Keratinocyte (primary cell): ENCODE results near the gene WDR41. TPM values are rescaled to one million over a fixed set of nuclear protein-coding genes. Genes with fewer than 3 reads are reported as not detected.

Experiments
- DNase-seq: peaks from one replicate; pipeline ENCODE4 v3.0.0-alpha.2; 2011; ENCODE audit warnings: low read depth, missing footprints, low spot score
- FAIRE-seq: peaks from 2 replicates; lab custom pipeline; 2011; peaks lifted over from hg19 to GRCh38; lab: Jason Lieb, UNC
- H2AFZ ChIP-seq: 2 replicates; pipeline ENCODE4 v1.6.0; 2012; ENCODE audit warnings: low read length, control low read depth, inconsistent platforms; ENCODE audit not compliant: control insufficient read depth
- H3K27ac ChIP-seq: 2 replicates; pipeline ENCODE4 v1.5.1; 2011; ENCODE audit warnings: low read length; ENCODE audit not compliant: control insufficient read depth, insufficient read depth
- H3K27me3 ChIP-seq: 3 replicates; pipeline ENCODE4 v1.6.0; 2011; ENCODE audit warnings: low read length; ENCODE audit not compliant: control insufficient read depth, insufficient read depth; ENCODE audit errors: extremely low read depth
- H3K36me3 ChIP-seq, 2 experiments: 2 replicates in 1 of 2; 3 replicates in 1 of 2; pipeline ENCODE4 v1.5.1; 2011; ENCODE audit warnings: low read length in 2 of 2, mild to moderate bottlenecking in 1 of 2; ENCODE audit not compliant: control insufficient read depth in 2 of 2, insufficient read depth in 2 of 2; ENCODE audit errors: extremely low read depth in 1 of 2
- H3K4me1 ChIP-seq: 3 replicates; pipeline ENCODE4 v1.5.1; 2011; ENCODE audit warnings: low read length; ENCODE audit not compliant: control insufficient read depth, insufficient read depth; ENCODE audit errors: extremely low read depth
- H3K4me2 ChIP-seq: 3 replicates; pipeline ENCODE4 v1.6.0; 2011; ENCODE audit warnings: low read depth, low read length; ENCODE audit not compliant: control insufficient read depth, insufficient read depth; ENCODE audit errors: extremely low read depth
- H3K4me3 ChIP-seq, 3 experiments: fragments of 200-600 bp in 1 of 3; sonication (generic) in 1 of 3; 2 replicates in 2 of 3; 3 replicates in 1 of 3; pipeline ENCODE4 v1.5.1; 2011 to 2016; ENCODE audit warnings: low read length in 3 of 3, mild to moderate bottlenecking in 3 of 3, control low read depth in 2 of 3, inconsistent platforms in 1 of 3, low read depth in 1 of 3, mixed read lengths in 1 of 3, mixed run types in 1 of 3, moderate library complexity in 1 of 3; ENCODE audit not compliant: control insufficient read depth in 2 of 3, insufficient read depth in 2 of 3; ENCODE audit errors: extremely low read depth in 1 of 3
- H3K79me2 ChIP-seq: 2 replicates; pipeline ENCODE4 v1.6.0; 2012; ENCODE audit warnings: low read length; ENCODE audit not compliant: control insufficient read depth, insufficient read depth
- H3K9ac ChIP-seq: 3 replicates; pipeline ENCODE4 v1.6.0; 2011; ENCODE audit warnings: low read length; ENCODE audit not compliant: control insufficient read depth, insufficient read depth; ENCODE audit errors: extremely low read depth
- H3K9me1 ChIP-seq: 3 replicates; pipeline ENCODE4 v1.6.0; 2011; ENCODE audit warnings: low read length; ENCODE audit not compliant: control insufficient read depth, insufficient read depth; ENCODE audit errors: extremely low read depth
- H3K9me3 ChIP-seq: 2 replicates; pipeline ENCODE4 v1.5.1; 2012; ENCODE audit warnings: low read depth, low read length; ENCODE audit not compliant: control insufficient read depth
- H4K20me1 ChIP-seq: 3 replicates; pipeline ENCODE4 v1.6.0; 2011; ENCODE audit warnings: low read length; ENCODE audit not compliant: control insufficient read depth, insufficient read depth; ENCODE audit errors: extremely low read depth
- EZH2 ChIP-seq: IDR thresholded peaks from one replicate; pipeline ENCODE4 v1.6.1; 2012; ENCODE audit warnings: inconsistent platforms, mild to moderate bottlenecking, low read length, moderate library complexity
- dilution Hi-C: fragments of 300-500 bp; cut with MboI; formaldehyde crosslinking; loops from one replicate; pipeline ENCODE4 v1.7.0; 2020; ENCODE audit warnings: low sequenced_read_pairs; ENCODE audit not compliant: extremely low pct_ligation_motif_present
- polyA plus RNA-seq, 5 experiments: library from polyadenylated mRNA; depleted of rRNA in 3 of 5; stranded (reverse) in 3 of 5; stranded (forward) in 1 of 5; unstranded in 1 of 5; fragments of >200 nt; gene quantifications; 1 replicate in 1 of 5; 2 replicates in 3 of 5; 3 replicates in 1 of 5; pipeline versions ENCODE4 v1.2.1 to v1.2.3, GENCODE V29; 2011 to 2012; ENCODE audit warnings: missing spikeins in 2 of 5, low read depth in 1 of 5, low replicate concordance in 1 of 5
- TF ChIP-seq, protein P1 (sequence below), 3 experiments: IDR thresholded peaks in 1 of 3; conservative IDR thresholded peaks in 1 of 3; optimal IDR thresholded peaks in 1 of 3; 2 replicates in 2 of 3; 3 replicates in 1 of 3; pipeline versions ENCODE3 to v1.5.1; 2011; ENCODE audit warnings: low read length in 3 of 3, mild to moderate bottlenecking in 3 of 3, moderate library complexity in 2 of 3, control low read depth in 1 of 3, inconsistent platforms in 1 of 3; ENCODE audit not compliant: insufficient read depth in 2 of 3; ENCODE audit errors: extremely low read depth in 1 of 3

WDR41 gene
- polyA plus RNA-seq, 1 donor (not counting 4 experiments of a cell fraction or from before 2014, with no cell fraction given): 60.7 TPM

DNA sequence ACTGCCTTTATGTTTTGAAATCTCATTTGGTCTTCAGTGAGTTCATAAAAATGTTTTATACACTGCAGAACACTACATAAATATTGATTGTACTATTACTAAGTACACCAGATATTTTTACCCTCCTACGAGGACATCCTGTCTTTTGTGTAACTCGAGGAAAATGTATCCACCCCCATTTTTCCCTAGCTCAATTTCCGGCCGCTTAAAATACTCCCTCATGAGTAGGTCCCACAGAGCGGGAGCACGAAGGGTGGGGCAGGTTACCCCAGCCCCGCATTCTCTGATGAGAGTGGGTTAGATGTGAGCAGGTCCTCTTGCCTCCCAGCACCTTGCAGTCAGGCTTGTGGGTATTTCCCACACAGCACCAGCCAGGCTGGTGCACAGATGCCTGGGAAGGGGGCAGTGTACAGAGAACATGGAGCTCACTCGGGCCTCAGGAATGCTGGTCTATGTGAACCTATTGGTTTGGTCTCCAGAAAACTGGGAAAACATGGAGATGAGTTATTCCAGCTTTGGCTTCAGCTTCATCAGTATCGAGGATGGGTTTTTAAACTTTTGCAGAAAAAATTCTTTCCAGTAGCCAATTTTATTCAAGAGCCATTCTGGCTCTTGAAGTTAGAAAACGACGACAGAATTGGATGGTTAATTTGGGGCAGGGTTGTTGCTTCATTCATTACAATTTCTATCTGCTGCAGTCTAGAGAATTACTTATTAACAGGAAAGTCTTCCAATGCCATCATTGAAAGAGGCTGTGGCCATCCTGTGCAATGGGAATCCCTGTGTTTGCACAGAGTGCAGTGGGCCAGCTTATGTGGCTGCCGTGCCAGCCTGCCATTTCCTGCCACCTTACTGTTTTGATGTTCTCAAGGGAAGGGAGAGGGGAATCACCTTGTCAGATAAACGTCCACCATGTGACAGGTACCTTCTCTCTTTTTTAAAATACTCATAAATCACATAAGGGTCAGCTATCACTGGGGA, 73.2 kb downstream of the WDR41 start:
- no peak for TF ChIP-seq EZH2
- TF ChIP-seq, protein P1, sequence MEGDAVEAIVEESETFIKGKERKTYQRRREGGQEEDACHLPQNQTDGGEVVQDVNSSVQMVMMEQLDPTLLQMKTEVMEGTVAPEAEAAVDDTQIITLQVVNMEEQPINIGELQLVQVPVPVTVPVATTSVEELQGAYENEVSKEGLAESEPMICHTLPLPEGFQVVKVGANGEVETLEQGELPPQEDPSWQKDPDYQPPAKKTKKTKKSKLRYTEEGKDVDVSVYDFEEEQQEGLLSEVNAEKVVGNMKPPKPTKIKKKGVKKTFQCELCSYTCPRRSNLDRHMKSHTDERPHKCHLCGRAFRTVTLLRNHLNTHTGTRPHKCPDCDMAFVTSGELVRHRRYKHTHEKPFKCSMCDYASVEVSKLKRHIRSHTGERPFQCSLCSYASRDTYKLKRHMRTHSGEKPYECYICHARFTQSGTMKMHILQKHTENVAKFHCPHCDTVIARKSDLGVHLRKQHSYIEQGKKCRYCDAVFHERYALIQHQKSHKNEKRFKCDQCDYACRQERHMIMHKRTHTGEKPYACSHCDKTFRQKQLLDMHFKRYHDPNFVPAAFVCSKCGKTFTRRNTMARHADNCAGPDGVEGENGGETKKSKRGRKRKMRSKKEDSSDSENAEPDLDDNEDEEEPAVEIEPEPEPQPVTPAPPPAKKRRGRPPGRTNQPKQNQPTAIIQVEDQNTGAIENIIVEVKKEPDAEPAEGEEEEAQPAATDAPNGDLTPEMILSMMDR (optimal IDR thresholded peaks at IDR 0.05 in 1 of 3, IDR thresholded peaks at IDR 0.05 in 1 of 3, conservative IDR thresholded peaks at IDR 0.05 in 1 of 3; ENCODE audit: extremely low read depth in 1 of 3, insufficient read depth in 2 of 3, low read length in 3 of 3): no peak
- Histone ChIP-seq H4K20me1 (no peaks in the 10 kb centered on the region), H2AFZ (no peak overlapping the region), H3K79me2 (no peaks in the 10 kb centered on the region), H3K4me1 (no peaks in the 10 kb centered on the region), H3K9ac (no peak overlapping the region), H3K4me3 (no peak overlapping the region), H3K9me3 (no peaks in the 10 kb centered on the region), H3K27ac (no peak overlapping the region), H3K4me2 (no peak overlapping the region), H3K27me3 (peaks cover 4% of the 10 kb centered on the region), H3K9me1 (no peaks in the 10 kb centered on the region), H3K36me3 (no peaks in the 10 kb centered on the region)
- dilution Hi-C loops: no loop called here
- DNase-seq (no peak), FAIRE-seq (no peak)

- no peak for FAIRE-seq
- no peaks in the 10 kb centered on the region for H3K4me1 ChIP-seq
- H3K79me2 ChIP-seq: no peaks in the 10 kb centered on the region
- no peak overlapping the region for H2AFZ ChIP-seq
- no peak overlapping the region for H3K4me3 ChIP-seq
- DNase-seq: no peak
- no peak overlapping the region for H3K9ac ChIP-seq
- H4K20me1 ChIP-seq: no peaks in the 10 kb centered on the region
- no peaks in the 10 kb centered on the region for H3K9me3 ChIP-seq
- no peaks in the 10 kb centered on the region for H3K9me1 ChIP-seq
- no peak overlapping the region for H3K27ac ChIP-seq
- no peak for TF ChIP-seq EZH2
- no peaks in the 10 kb centered on the region for H3K36me3 ChIP-seq
- no peak overlapping the region for H3K4me2 ChIP-seq
- dilution Hi-C loops: no loop called here
- H3K27me3 ChIP-seq: peaks cover 5% of the 10 kb centered on the region
Observed at GRCh38 chr5:77418162-77418561, 74.0 kb downstream of the WDR41 start.
